IMR-90 (cell line): ENCODE results near the gene UST. TPM values are rescaled to one million over a fixed set of nuclear protein-coding genes. Genes with fewer than 3 reads are reported as not detected.
A peak's percentile ranks its signal among the peaks of the same experiment; 100 is the strongest.

Experiments
- ATAC-seq: fragments of 200-7000 bp; cut with Tn5 transposase; 2 replicates; pipeline ENCODE4 v1.9.1; 2020; ENCODE audit warnings: low read depth, mild to moderate bottlenecking, moderate library complexity
- BruUV-seq: library from RNA; stranded (reverse); fragments of 400-500 nt; replicated peaks from 2 replicates; lab custom pipeline; 2021; lab: Mats Ljungman, UMichigan
- CTCF ChIA-PET: fragments of 300-600 bp; formaldehyde crosslinking; extraction: SDS; loops from one replicate; lab custom pipeline; 2021; ENCODE audit warnings: antibody characterized with exemption; lab: Yijun Ruan, JAX
- POLR2A ChIA-PET: fragments of 300-600 bp; sonication (Branson Sonifier 250); formaldehyde crosslinking; loops from one replicate; lab custom pipeline; 2022; ENCODE audit warnings: antibody characterized with exemption; ENCODE audit not compliant: unreplicated experiment; lab: Charles Lee
- DNase-seq: peaks from one replicate; pipeline ENCODE4 v3.0.0; 2013
- H2AFZ ChIP-seq: replicated peaks from 2 replicates; pipeline ENCODE3; 2013; ENCODE audit warnings: low read length, mild to moderate bottlenecking; ENCODE audit not compliant: poor library complexity
- H2AK5ac ChIP-seq: 2 replicates; pipeline ENCODE4 v1.6.1; 2013; ENCODE audit warnings: low read depth, low read length, inconsistent platforms
- H2AK9ac ChIP-seq: replicated peaks from 2 replicates; pipeline ENCODE3; 2013; ENCODE audit warnings: mild to moderate bottlenecking, low read depth, low read length, moderate library complexity; ENCODE audit not compliant: poor library complexity
- H2BK120ac ChIP-seq: 2 replicates; pipeline ENCODE4 v1.6.1; 2013; ENCODE audit warnings: low read depth, low read length, inconsistent platforms
- H2BK15ac ChIP-seq: 3 replicates; pipeline ENCODE4 v1.6.1; 2013; ENCODE audit warnings: low read depth, low read length, inconsistent platforms
- H2BK20ac ChIP-seq: 2 replicates; pipeline ENCODE4 v1.6.1; 2013; ENCODE audit warnings: low read depth, mild to moderate bottlenecking, inconsistent platforms, low read length, moderate library complexity
- H2BK5ac ChIP-seq: 2 replicates; pipeline ENCODE4 v1.6.1; 2013; ENCODE audit warnings: mild to moderate bottlenecking, low read depth, low read length, inconsistent platforms; ENCODE audit not compliant: poor library complexity, severe bottlenecking
- H3K14ac ChIP-seq: replicated peaks from 2 replicates; pipeline ENCODE4 v1.6.1; 2013; ENCODE audit warnings: low read depth, low read length, inconsistent platforms
- H3K18ac ChIP-seq: 2 replicates; pipeline ENCODE4 v1.6.1; 2013; ENCODE audit warnings: low read depth, low read length, control low read depth
- H3K23ac ChIP-seq: 2 replicates; pipeline ENCODE4 v1.6.1; 2013; ENCODE audit warnings: low read depth, low read length, inconsistent platforms
- H3K27ac ChIP-seq: 2 replicates; pipeline ENCODE4 v1.5.1; 2013; ENCODE audit warnings: mild to moderate bottlenecking, control low read depth, low read length; ENCODE audit not compliant: insufficient read depth
- H3K27me3 ChIP-seq: 2 replicates; pipeline ENCODE4 v1.6.1; 2013; ENCODE audit warnings: low read length; ENCODE audit not compliant: control insufficient read depth, insufficient read depth
- H3K36me3 ChIP-seq: 2 replicates; pipeline ENCODE4 v1.6.1; 2013; ENCODE audit warnings: low read length, mixed read lengths; ENCODE audit not compliant: control insufficient read depth, insufficient read depth
- H3K4ac ChIP-seq: 2 replicates; pipeline ENCODE4 v1.6.1; 2013; ENCODE audit warnings: low read depth, low read length, inconsistent platforms
- H3K4me1 ChIP-seq: 2 replicates; pipeline ENCODE4 v1.6.1; 2013; ENCODE audit warnings: low read length, mixed read lengths; ENCODE audit not compliant: control insufficient read depth, insufficient read depth
- H3K4me2 ChIP-seq: 2 replicates; pipeline ENCODE4 v1.6.1; 2013; ENCODE audit warnings: low read depth, mild to moderate bottlenecking, control low read depth, low read length, moderate library complexity
- H3K4me3 ChIP-seq: 2 replicates; pipeline ENCODE4 v1.5.1; 2013; ENCODE audit warnings: low read depth, mild to moderate bottlenecking, control low read depth, low read length, moderate library complexity; ENCODE audit not compliant: insufficient read depth
- H3K56ac ChIP-seq: 2 replicates; pipeline ENCODE4 v1.6.1; 2013; ENCODE audit warnings: low read length, inconsistent platforms; ENCODE audit not compliant: insufficient read depth; ENCODE audit errors: extremely low read depth
- H3K79me1 ChIP-seq, 2 experiments: 2 replicates each; pipeline ENCODE4 v1.6.1; 2013; ENCODE audit warnings: low read length in 2 of 2, inconsistent platforms in 1 of 2, low read depth in 1 of 2
- H3K9ac ChIP-seq: 2 replicates; pipeline ENCODE4 v1.6.1; 2013; ENCODE audit warnings: low read depth, low read length, control low read depth
- H3K9me1 ChIP-seq: 2 replicates; pipeline ENCODE4 v1.6.1; 2013; ENCODE audit warnings: low read length, inconsistent platforms; ENCODE audit not compliant: insufficient read depth
- H3K9me3 ChIP-seq: 2 replicates; pipeline ENCODE4 v1.6.1; 2013; ENCODE audit warnings: low read length; ENCODE audit not compliant: control insufficient read depth, insufficient read depth
- H4K20me1 ChIP-seq: 2 replicates; pipeline ENCODE4 v1.6.1; 2013; ENCODE audit warnings: low read length, inconsistent platforms; ENCODE audit not compliant: insufficient read depth
- H4K5ac ChIP-seq: 2 replicates; pipeline ENCODE4 v1.6.1; 2013; ENCODE audit warnings: mild to moderate bottlenecking, low read depth, low read length, control low read depth
- H4K8ac ChIP-seq, 2 experiments: 2 replicates each; pipeline ENCODE4 v1.6.1; 2013; ENCODE audit warnings: low read depth in 2 of 2, low read length in 2 of 2, control low read depth in 1 of 2, inconsistent platforms in 1 of 2
- H4K91ac ChIP-seq: 2 replicates; pipeline ENCODE4 v1.6.1; 2013; ENCODE audit warnings: low read depth, low read length, inconsistent platforms; ENCODE audit not compliant: insufficient read depth
- BHLHE40 ChIP-seq: fragments of 150-350 bp; IDR thresholded peaks from 2 replicates; pipeline ENCODE4 v1.6.1; 2016; ENCODE audit warnings: mild to moderate bottlenecking, low read depth, low read length
- CEBPB ChIP-seq: IDR thresholded peaks from 2 replicates; pipeline ENCODE4 v1.6.1; 2012; ENCODE audit warnings: low read depth, low read length, improper control_type of control experiment
- CHD1 ChIP-seq: IDR thresholded peaks from 2 replicates; pipeline ENCODE4 v1.6.1; 2012; ENCODE audit warnings: low read depth, low read length, improper control_type of control experiment
- CTCF ChIP-seq: conservative IDR thresholded peaks from 2 replicates; pipeline ENCODE4 v1.5.1; 2012; ENCODE audit warnings: mild to moderate bottlenecking, low read depth, low read length, improper control_type of control experiment
- ELK1 ChIP-seq: fragments of 150-350 bp; IDR thresholded peaks from 2 replicates; pipeline ENCODE4 v1.6.1; 2016; ENCODE audit warnings: low read depth, mild to moderate bottlenecking, low read length, moderate library complexity, borderline replicate concordance
- FOS ChIP-seq: fragments of 150-350 bp; IDR thresholded peaks from 2 replicates; pipeline ENCODE4 v1.6.1; 2016; ENCODE audit warnings: low read depth, low read length
- MAFK ChIP-seq: IDR thresholded peaks from 2 replicates; pipeline ENCODE4 v1.6.1; 2012; ENCODE audit warnings: low read depth, low read length, improper control_type of control experiment
- MAZ ChIP-seq: IDR thresholded peaks from 2 replicates; pipeline ENCODE4 v1.6.1; 2012; ENCODE audit warnings: low read depth, mild to moderate bottlenecking, low read length, improper control_type of control experiment, moderate library complexity, borderline replicate concordance
- MXI1 ChIP-seq: IDR thresholded peaks from 2 replicates; pipeline ENCODE4 v1.6.1; 2012; ENCODE audit warnings: low read depth, mild to moderate bottlenecking, low read length, moderate library complexity, borderline replicate concordance
- NFE2L2 ChIP-seq: fragments of 150-350 bp; IDR thresholded peaks from 2 replicates; pipeline ENCODE4 v1.6.1; 2016; ENCODE audit warnings: low read depth, mild to moderate bottlenecking, low read length
- POLR2A ChIP-seq: IDR thresholded peaks from 2 replicates; pipeline ENCODE4 v1.6.1; 2012; ENCODE audit warnings: mild to moderate bottlenecking, low read depth, low read length
- RAD21 ChIP-seq: IDR thresholded peaks from 2 replicates; pipeline ENCODE4 v1.6.1; 2012; ENCODE audit warnings: low read length, improper control_type of control experiment
- RCOR1 ChIP-seq: IDR thresholded peaks from 2 replicates; pipeline ENCODE4 v1.6.1; 2012; ENCODE audit warnings: mild to moderate bottlenecking, low read length, improper control_type of control experiment; ENCODE audit not compliant: insufficient replicate concordance
- RFX5 ChIP-seq: IDR thresholded peaks from 2 replicates; pipeline ENCODE4 v1.8.0; 2012; ENCODE audit warnings: low read depth, mild to moderate bottlenecking, low read length, moderate library complexity
- SMC3 ChIP-seq: fragments of 150-350 bp; IDR thresholded peaks from 2 replicates; pipeline ENCODE4 v1.6.1; 2016; ENCODE audit warnings: low read depth, mild to moderate bottlenecking, antibody characterized with exemption, low read length, moderate library complexity
- USF2 ChIP-seq: fragments of 150-350 bp; IDR thresholded peaks from 2 replicates; pipeline ENCODE4 v1.6.1; 2017; ENCODE audit warnings: mild to moderate bottlenecking, antibody characterized with exemption, low read length, low read depth
- WGBS, 2 experiments: methylation state at CpG; one replicate each; pipeline versions ENCODE4 v1.1.5 to v1.1.7; 2013; ENCODE audit warnings: missing lambda C conversion rate in 2 of 2; ENCODE audit not compliant: insufficient read length in 1 of 2; ENCODE audit errors: extremely low coverage in 2 of 2; 5-methylcytosine and 5-hydroxymethylcytosine counted together
- dilution Hi-C: fragments of 300-500 bp; cut with HindIII; formaldehyde crosslinking; loops from one replicate; pipeline ENCODE4 v1.14.3; 2018; ENCODE audit warnings: low sequenced_read_pairs; ENCODE audit not compliant: unreplicated experiment
- in situ Hi-C: fragments of 300-500 bp; cut with MboI; formaldehyde crosslinking; loops from 3 replicates; pipeline ENCODE4 v1.14.3; 2019; ENCODE audit warnings: low sequenced_read_pairs, inconsistent platforms, mixed read lengths
- intact Hi-C: fragments of 100-400 bp; cut with micrococcal nuclease; formaldehyde crosslinking; loops from 2 replicates; pipeline ENCODE4 v1.10.0; 2022
- polyA plus RNA-seq, 3 experiments: library from polyadenylated mRNA; depleted of rRNA; stranded (reverse); fragments of >200 nt; gene quantifications; 2 replicates each; pipeline ENCODE4 v1.2.3, GENCODE V29; 2012; ENCODE audit warnings: low replicate concordance in 1 of 3
- total RNA-seq: library from RNA; depleted of rRNA; stranded (reverse); fragments of >200 nt; gene quantifications from 2 replicates; pipeline ENCODE4 v1.2.3, GENCODE V29; 2012

UST gene
- total and polyA plus RNA-seq, 2 of the 4 experiments (the other 2 are of a cell fraction): 7.7 to 13.8 TPM

DNA sequence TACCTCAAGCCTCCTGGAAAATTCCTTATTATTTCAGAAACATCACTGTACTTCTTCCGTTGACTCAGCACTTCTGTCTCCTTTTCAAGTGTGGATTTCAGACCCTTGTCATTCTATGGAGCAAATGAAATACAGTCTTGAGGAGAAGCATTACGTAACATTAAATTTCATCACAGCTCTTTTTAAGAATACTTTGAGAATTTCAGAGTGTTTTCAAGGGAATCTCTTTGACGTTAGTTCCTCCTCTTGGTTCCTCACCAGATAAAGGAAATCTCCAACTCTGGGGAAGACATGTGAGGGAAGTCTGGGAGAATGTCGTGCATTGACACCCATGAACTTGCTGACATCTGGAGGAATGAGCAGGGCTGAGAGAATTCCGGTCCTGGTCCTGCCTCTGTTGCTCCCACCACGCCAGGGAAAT is 32.3 kb downstream of the UST start:
- Histone ChIP-seq H3K4ac (no peak overlapping the region), H3K4me3 (no peak overlapping the region), H3K4me1 (peaks cover 9% of the 10 kb centered on the region), H4K91ac (no peak overlapping the region), H2BK120ac (no peak overlapping the region), H3K9me3 (no peaks in the 10 kb centered on the region), H3K4me2 (no peak overlapping the region), H4K5ac (no peak overlapping the region), H3K27me3 (no peaks in the 10 kb centered on the region), H3K9me1 (peaks cover 12% of the 10 kb centered on the region), H3K23ac (no peak overlapping the region), H3K18ac (no peak overlapping the region), H4K20me1 (peaks cover 15% of the 10 kb centered on the region), H2BK15ac (no peak overlapping the region), H2AK9ac (no peak overlapping the region), H3K36me3 (no peaks in the 10 kb centered on the region), H2BK20ac (no peak overlapping the region), H3K14ac (no peak overlapping the region), H2AFZ (no peak overlapping the region), H2AK5ac (no peak overlapping the region), H3K79me1 (peaks cover 19 to 29% of the 10 kb centered on the region in 2 experiments), H3K9ac (no peak overlapping the region), H3K27ac (no peak overlapping the region), H3K56ac (no peak overlapping the region), H2BK5ac (no peak overlapping the region), H4K8ac (no peak overlapping the region)
- WGBS, 2 experiments: 67% methylated on average over 3 of the region's 6 CpGs; no CpG with 5 or more reads in 1 of the 2 experiments
- in situ Hi-C loops (no loop called here), intact Hi-C loops (no loop called here), dilution Hi-C loops (no loop called here)
- DNase-seq: peak; percentile 18
- BruUV-seq: no TSS peak
- TF ChIP-seq CHD1 (no peak), USF2 (no peak), MXI1 (no peak), MAZ (no peak), RAD21 (no peak), FOS (no peak), MAFK (peak; percentile 67), CTCF (no peak), CEBPB (peak; percentile 78), BHLHE40 (no peak), POLR2A (no peak), NFE2L2 (no peak), ELK1 (no peak), RFX5 (no peak), RCOR1 (no peak), SMC3 (no peak)
- ChIA-PET POLR2A (interaction anchor here (0.6 kb wide), 1 partner anchor 183 kb away, joined by 3 read pairs; no protein-coding TSS in a partner anchor), CTCF (no interaction called here)
- ATAC-seq: no peak
